A673 (cell line): ENCODE results near the gene MPHOSPH9.

Source experiments
- EZH2 ChIP-seq: fragments of 200-600 bp; sonication (generic); IDR thresholded peaks from 2 replicates; pipeline ENCODE4 v1.6.1; 2017; ENCODE audit warnings: borderline replicate concordance, low read depth, mild to moderate bottlenecking, mixed read lengths, antibody characterized with exemption, low read length; ENCODE audit not compliant: poor library complexity, severe bottlenecking
- TF ChIP-seq, protein P1 (sequence below): fragments of 300-800, 200-600 bp; sonication (generic); conservative IDR thresholded peaks from 2 replicates; pipeline ENCODE4 v1.5.1; 2017; ENCODE audit warnings: low read depth, mild to moderate bottlenecking, antibody characterized with exemption, low read length, moderate library complexity, mixed read lengths

GRCh38 chr12:123254853-123255446 is 22.0 kb upstream of the MPHOSPH9 start:
- TF ChIP-seq, protein P1, sequence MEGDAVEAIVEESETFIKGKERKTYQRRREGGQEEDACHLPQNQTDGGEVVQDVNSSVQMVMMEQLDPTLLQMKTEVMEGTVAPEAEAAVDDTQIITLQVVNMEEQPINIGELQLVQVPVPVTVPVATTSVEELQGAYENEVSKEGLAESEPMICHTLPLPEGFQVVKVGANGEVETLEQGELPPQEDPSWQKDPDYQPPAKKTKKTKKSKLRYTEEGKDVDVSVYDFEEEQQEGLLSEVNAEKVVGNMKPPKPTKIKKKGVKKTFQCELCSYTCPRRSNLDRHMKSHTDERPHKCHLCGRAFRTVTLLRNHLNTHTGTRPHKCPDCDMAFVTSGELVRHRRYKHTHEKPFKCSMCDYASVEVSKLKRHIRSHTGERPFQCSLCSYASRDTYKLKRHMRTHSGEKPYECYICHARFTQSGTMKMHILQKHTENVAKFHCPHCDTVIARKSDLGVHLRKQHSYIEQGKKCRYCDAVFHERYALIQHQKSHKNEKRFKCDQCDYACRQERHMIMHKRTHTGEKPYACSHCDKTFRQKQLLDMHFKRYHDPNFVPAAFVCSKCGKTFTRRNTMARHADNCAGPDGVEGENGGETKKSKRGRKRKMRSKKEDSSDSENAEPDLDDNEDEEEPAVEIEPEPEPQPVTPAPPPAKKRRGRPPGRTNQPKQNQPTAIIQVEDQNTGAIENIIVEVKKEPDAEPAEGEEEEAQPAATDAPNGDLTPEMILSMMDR: no peak
- TF ChIP-seq EZH2: no peak
